CD4-positive, alpha-beta T cell treated with Interleukin-21 for 1 hour (primary cell): ENCODE results near the gene MAS1L.

ENCODE experiments used
- DNase-seq: peaks from one replicate; pipeline ENCODE4 v3.0.0-alpha.2; 2020

The MAS1L gene

GRCh38 chr6:29487660-29488059, at the start of gene MAS1L:
MAS1L (minus strand) TSS chr6:29487956; CDS start chr6:29487902, 54 bp downstream.
- no peak for DNase-seq

GRCh38 chr6:29532320-29532951, 44.7 kb upstream of the MAS1L start:
- DNase-seq, result no peak

GRCh38 chr6:29531668-29532067, 43.9 kb upstream of the MAS1L start:
- no peak for DNase-seq

- DNase-seq, result no peak
Observed at GRCh38 chr6:29530671-29531310, 43.0 kb upstream of the MAS1L start.

GRCh38 chr6:29529956-29530355, 42.2 kb upstream of the MAS1L start:
- DNase-seq, result no peak

- DNase-seq, result no peak
Observed at GRCh38 chr6:29528988-29529560, 41.3 kb upstream of the MAS1L start.

GRCh38 chr6:29528300-29528931, 40.7 kb upstream of the MAS1L start:
- DNase-seq, result no peak

- DNase-seq, result no peak
Observed at GRCh38 chr6:29527564-29527963, 39.8 kb upstream of the MAS1L start.

GRCh38 chr6:29527126-29527525, 39.4 kb upstream of the MAS1L start:
- DNase-seq, result no peak

GRCh38 chr6:29525311-29525639, 37.5 kb upstream of the MAS1L start:
- DNase-seq, result no peak

- DNase-seq, result no peak
Observed at GRCh38 chr6:29524444-29525310, 36.9 kb upstream of the MAS1L start.

GRCh38 chr6:29524044-29524443, 36.3 kb upstream of the MAS1L start:
- no peak for DNase-seq

GRCh38 chr6:29522227-29522626, 34.5 kb upstream of the MAS1L start:
- DNase-seq, result no peak

- no peak for DNase-seq
Observed at GRCh38 chr6:29521006-29521680, 33.4 kb upstream of the MAS1L start.

- DNase-seq, result no peak
Observed at GRCh38 chr6:29520232-29520631, 32.5 kb upstream of the MAS1L start.

GRCh38 chr6:29519291-29520010, 31.7 kb upstream of the MAS1L start:
- DNase-seq, result no peak

- no peak for DNase-seq
Observed at GRCh38 chr6:29517728-29518440, 30.1 kb upstream of the MAS1L start.

GRCh38 chr6:29517245-29517644, 29.5 kb upstream of the MAS1L start:
- DNase-seq, result no peak

GRCh38 chr6:29516108-29516507, 28.4 kb upstream of the MAS1L start:
- DNase-seq, result peak; percentile 37

GRCh38 chr6:29510746-29511300, 23.1 kb upstream of the MAS1L start:
- DNase-seq, result no peak

- no peak for DNase-seq
Observed at GRCh38 chr6:29510202-29510601, 22.4 kb upstream of the MAS1L start.
